Astrocyte (in vitro differentiated cells and primary cell): ENCODE results near the gene LRSAM1.

Source experiments
- CTCF ChIP-seq: IDR thresholded peaks from 2 replicates; pipeline ENCODE4 v1.5.1; 2011; ENCODE audit warnings: low read depth, mild to moderate bottlenecking, inconsistent platforms, low read length, moderate library complexity; ENCODE audit not compliant: insufficient read depth
- EZH2 ChIP-seq: IDR thresholded peaks from 2 replicates; pipeline ENCODE4 v1.6.1; 2012; ENCODE audit warnings: mild to moderate bottlenecking, low read length, inconsistent platforms; ENCODE audit not compliant: insufficient read depth

DNA sequence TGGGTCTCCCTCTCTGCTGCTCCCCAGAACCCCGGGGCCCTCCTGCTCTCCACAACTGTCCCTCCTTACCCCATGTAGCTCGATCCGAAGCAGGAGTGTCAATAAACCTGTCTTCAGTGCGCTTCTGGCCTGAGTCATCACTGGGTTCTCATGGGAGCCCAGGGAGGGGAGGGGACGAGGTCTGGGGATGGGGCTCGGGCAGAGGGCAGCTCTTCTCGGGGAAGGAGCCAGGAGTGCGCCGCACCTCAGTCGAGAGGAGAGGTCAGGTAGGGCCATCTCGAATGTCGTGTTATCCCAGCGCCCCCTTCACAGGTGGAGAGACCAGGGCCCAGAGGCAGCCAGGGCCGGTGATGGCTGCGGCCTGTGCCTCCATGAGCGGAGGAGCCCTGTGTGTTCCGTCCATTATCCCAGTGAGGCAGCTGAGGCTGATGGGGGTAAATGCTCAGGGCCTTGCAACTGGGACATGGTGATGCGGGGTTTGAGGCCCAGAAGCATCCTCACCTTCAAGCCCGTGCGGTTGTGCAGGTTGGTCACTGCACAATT is 52.1 kb downstream of the LRSAM1 start:
- TF ChIP-seq CTCF = no peak
- TF ChIP-seq EZH2 = no peak
